ENCODE data around the gene PROB1. TPM values are rescaled to one million over a fixed set of nuclear protein-coding genes. Genes with fewer than 3 reads are reported as not detected.
A peak's percentile ranks its signal among the peaks of the same experiment; 100 is the strongest.

PROB1 gene
- total and polyA plus RNA-seq, 2 of the 8 experiments (the other 6 are each of a cell fraction or from before 2014, with no cell fraction given): 0.89 to 3.1 TPM

- Histone ChIP-seq H3K56ac (replicated peaks; ENCODE audit: insufficient read length, low read depth, low read length) (no peak overlapping the region), H3K27me3 (replicated peaks in 1 of 4; ENCODE audit: control insufficient read depth in 3 of 4, extremely low read depth in 1 of 4, insufficient read depth in 3 of 4, low read length in 3 of 4) (0 out of 7 replicates have a peak, but pooled peaks cover 0 to 4% (median 0%) of the 10 kb centered on the region in 4 experiments), H2AFZ (ENCODE audit: low read length) (no peak overlapping the region), H4K8ac (ENCODE audit: extremely low read depth, insufficient read depth, low read length) (no peak overlapping the region), H2BK5ac (ENCODE audit: low read depth, low read length) (no peak overlapping the region), H2AK5ac (ENCODE audit: low read depth, low read length) (no peak overlapping the region), H3K79me2 (ENCODE audit: control insufficient read depth in 1 of 2, insufficient read depth in 2 of 2, low read length in 2 of 2) (no peaks in the 10 kb centered on the region; a peak in 2 of 4 replicates), H3K4me1 (replicated peaks in 1 of 4; ENCODE audit: control insufficient read depth in 3 of 4, insufficient read depth in 4 of 4, low read length in 3 of 4) (peaks cover 0 to 8% (median 4%) of the 10 kb centered on the region in 4 experiments; a peak in 6 of 7 replicates), H3K4ac (replicated peaks; ENCODE audit: insufficient read length, low read depth, low read length) (no peak overlapping the region), H3K4me2 (ENCODE audit: insufficient read depth in 1 of 2, low read depth in 2 of 2, low read length in 2 of 2) (peak overlapping the region in 1 of 2 experiments; percentile 74; a peak in 1 of 4 replicates), H3K4me3 (ENCODE audit: extremely low read depth in 1 of 4, insufficient read depth in 2 of 4, low read depth in 3 of 4, low read length in 4 of 4) (no peak overlapping the region), H4K91ac (replicated peaks; ENCODE audit: insufficient read length, low read length) (no peak overlapping the region), H3K23me2 (ENCODE audit: low read depth, low read length) (peaks cover 4% of the 10 kb centered on the region; the same call in 1 of the 2 replicates), H3K9me3 (ENCODE audit: insufficient read depth in 2 of 2, low read depth in 1 of 2, low read length in 1 of 2) (no peaks in the 10 kb centered on the region), H3K14ac (ENCODE audit: insufficient read length) (no peak overlapping the region), H3K36me3 (ENCODE audit: control insufficient read depth in 2 of 4, insufficient read depth in 4 of 4, low read length in 3 of 4) (peaks cover 0 to 6% (median 3%) of the 10 kb centered on the region in 4 experiments; a peak in 2 of 8 replicates), H3K23ac (ENCODE audit: insufficient read length) (no peak overlapping the region), H4K20me1 (replicated peaks in 1 of 2; ENCODE audit: control insufficient read depth in 1 of 2, insufficient read depth in 2 of 2, low read length in 2 of 2) (peaks cover 0 to 1% of the 10 kb centered on the region in 2 experiments), H3K9ac (replicated peaks in 1 of 4; ENCODE audit: extremely low read depth in 1 of 4, low read depth in 3 of 4, low read length in 3 of 4) (no peak overlapping the region), H2BK20ac (ENCODE audit: low read length) (no peak overlapping the region), H3K27ac (ENCODE audit: low read depth, low read length) (no peak overlapping the region), H4K5ac (ENCODE audit: insufficient read length, low read depth, low read length) (no peak overlapping the region), H2BK15ac (ENCODE audit: low read length) (no peak overlapping the region), H2BK120ac (replicated peaks; ENCODE audit: low read depth, low read length) (no peak overlapping the region), H3K79me1 (ENCODE audit: low read depth, low read length) (no peaks in the 10 kb centered on the region), H3K18ac (ENCODE audit: extremely low read depth, low read length) (no peak overlapping the region), H2BK12ac (ENCODE audit: low read depth, low read length) (no peak overlapping the region)
- WGBS, 2 experiments (ENCODE audit: extremely low coverage in 1 of 2, insufficient coverage in 1 of 2, insufficient read length in 1 of 2, insufficient replicate concordance in 2 of 2, low coverage in 1 of 2, low lambda C conversion rate in 2 of 2, missing lambda C conversion rate in 1 of 2): 65% methylated on average over 7 of the region's 7 CpGs; no CpG with 5 or more reads in 1 of the 2 experiments
- peak; percentile 55 to 63 for TF ChIP-seq RAD21 (IDR thresholded peaks at IDR 0.05 in 1 of 2, conservative IDR thresholded peaks at IDR 0.05 in 1 of 2; ENCODE audit: low read depth in 2 of 2, low read length in 2 of 2)
- no peak for TF ChIP-seq BCL11A (IDR thresholded peaks at IDR 0.05; ENCODE audit: low read depth in 2 of 2, low read length in 2 of 2)
- peak; percentile 61; the same call in 1 of the 2 replicates for TF ChIP-seq KDM1A (IDR thresholded peaks at IDR 0.05; ENCODE audit: borderline replicate concordance, low read length)
- no peak for TF ChIP-seq SIN3A (conservative IDR thresholded peaks at IDR 0.05 in 1 of 2, IDR thresholded peaks at IDR 0.05 in 1 of 2; ENCODE audit: low read depth in 1 of 2, low read length in 2 of 2)
- no peak for TF ChIP-seq CREB1 (IDR thresholded peaks at IDR 0.05)
- TF ChIP-seq TBP (IDR thresholded peaks at IDR 0.05; ENCODE audit: low read depth, low read length): no peak
- peak in 2 of 3 experiments; percentile 71 to 88; a peak in 3 of 4 replicates for TF ChIP-seq CTCF (IDR thresholded peaks at IDR 0.05; ENCODE audit: control extremely low read depth in 1 of 3, insufficient read depth in 1 of 3, low read depth in 1 of 3, low read length in 3 of 3)
- POLR2A ChIA-PET (ENCODE audit: partially characterized antibody): interaction anchor here (1.0 to 2.8 kb wide), 12 partner anchors 9 to 122 kb away, joined by 3 to 16 read pairs (median 4); partner anchors contain the start of genes MATR3 and PAIP2
- peak in 1 of 2 experiments; percentile 77 for DNase-seq (ENCODE audit: low read depth in 1 of 2, low spot score in 2 of 2)
- CTCF ChIA-PET (ENCODE audit: partially characterized antibody): interaction anchor here (0.6 to 3.4 kb wide), 27 partner anchors 8 to 791 kb away, joined by 3 to 16 read pairs (median 4); partner anchors contain the start of genes CXXC5, DNAJC18 and SMIM33
- FAIRE-seq: no peak
These were observed 7.8 kb upstream of the PROB1 start for GRCh38 chr5:139402561-139403158.
